ENCODE results near the gene TLK1.

GRCh38 chr2:171146071-171146470 lies 14.6 kb downstream of the TLK1 start:
- no peak for TF ChIP-seq EZH2 (IDR thresholded peaks at IDR 0.05; ENCODE audit: low read depth, unreplicated experiment)
- TF ChIP-seq CTCF (conservative IDR thresholded peaks at IDR 0.05; ENCODE audit: low read depth in 2 of 2), result no peak
- no peak for TF ChIP-seq ZNF114 (CRISPR knock-in tag; IDR thresholded peaks at IDR 0.05)
- no peak for TF ChIP-seq ZNF462 (CRISPR knock-in tag; IDR thresholded peaks at IDR 0.05)
- no peak for TF ChIP-seq REST (IDR thresholded peaks at IDR 0.05; ENCODE audit: unreplicated experiment)
- TF ChIP-seq POLR2AphosphoS5 (IDR thresholded peaks at IDR 0.05; ENCODE audit: low read depth), result no peak
- TF ChIP-seq EZH2phosphoT487 (IDR thresholded peaks at IDR 0.05; ENCODE audit: unreplicated experiment), result no peak
